Dendritic cell treated with granulocyte-macrophage colony-stimulating factor and Interleukin-4, amounts not matched to agents 40 ng/mL and 50 ng/mL, for 4 days (primary cell): ENCODE data around the gene OR10V1.
A peak's percentile ranks its signal among the peaks of the same experiment; 100 is the strongest.

ENCODE experiments used
- H3K27ac Mint-ChIP-seq: one replicate; pipeline ENCODE4 v1.8.0; 2022; ENCODE audit warnings: mild to moderate bottlenecking, mixed read lengths
- H3K27me3 Mint-ChIP-seq: one replicate; pipeline ENCODE4 v1.8.0; 2022; ENCODE audit warnings: mild to moderate bottlenecking, mixed read lengths
- H3K36me3 Mint-ChIP-seq: one replicate; pipeline ENCODE4 v1.8.0; 2022; ENCODE audit warnings: low read depth, mixed read lengths
- H3K4me1 Mint-ChIP-seq: one replicate; pipeline ENCODE4 v1.8.0; 2022; ENCODE audit warnings: low read depth, mixed read lengths
- H3K4me3 Mint-ChIP-seq: one replicate; pipeline ENCODE4 v1.8.0; 2022; ENCODE audit warnings: mild to moderate bottlenecking, moderate library complexity, mixed read lengths
- H3K9me3 Mint-ChIP-seq: one replicate; pipeline ENCODE4 v1.8.0; 2022; ENCODE audit warnings: mixed read lengths
- intact Hi-C: fragments of 100-400 bp; cut with micrococcal nuclease; formaldehyde crosslinking; loops from one replicate; pipeline ENCODE4 v1.15.0; 2022

OR10V1 gene

GRCh38 chr11:59713745-59714144 is at the start of gene OR10V1:
OR10V1 (minus strand) TSS chr11:59713845; CDS start chr11:59713845, 0 bp downstream.
- Mint-ChIP-seq H3K4me1 (no peaks in the 10 kb centered on the region), H3K27ac (no peak within 1 kb of the TSS), H3K9me3 (no peaks in the 10 kb centered on the region), H3K4me3 (no peak within 1 kb of the TSS), H3K27me3 (no peaks in the 10 kb centered on the region), H3K36me3 (no peaks in the 10 kb centered on the region)
- intact Hi-C loops, result no loop called here

DNA sequence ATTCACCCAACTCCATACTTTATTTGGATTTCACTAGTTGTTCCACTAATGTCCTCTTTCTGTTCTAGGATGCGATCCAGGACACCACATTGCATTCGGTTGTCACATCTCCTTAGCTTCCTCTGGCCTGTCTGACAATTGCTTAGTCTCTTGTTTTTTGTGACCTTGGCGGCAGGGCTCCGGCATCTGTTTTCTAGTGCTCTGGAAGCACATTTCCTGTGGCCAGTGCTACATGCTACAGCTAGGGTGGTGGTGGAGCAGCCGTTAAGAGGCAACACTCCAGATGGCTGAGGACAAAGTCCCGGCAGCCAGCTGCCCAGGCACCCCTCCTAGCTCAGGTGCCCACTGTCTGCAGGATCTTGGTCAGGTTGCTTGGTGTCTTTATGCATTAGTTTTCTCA is 48.3 kb upstream of the OR10V1 start:
- H3K9me3 Mint-ChIP-seq, result no peaks in the 10 kb centered on the region
- intact Hi-C loops, result no loop called here
- peaks cover 62% of the 10 kb centered on the region for H3K4me1 Mint-ChIP-seq
- H3K27me3 Mint-ChIP-seq, result no peaks in the 10 kb centered on the region
- H3K36me3 Mint-ChIP-seq, result peaks cover 64% of the 10 kb centered on the region
- peak overlapping the region; percentile 66 for H3K27ac Mint-ChIP-seq
- no peak overlapping the region for H3K4me3 Mint-ChIP-seq

DNA sequence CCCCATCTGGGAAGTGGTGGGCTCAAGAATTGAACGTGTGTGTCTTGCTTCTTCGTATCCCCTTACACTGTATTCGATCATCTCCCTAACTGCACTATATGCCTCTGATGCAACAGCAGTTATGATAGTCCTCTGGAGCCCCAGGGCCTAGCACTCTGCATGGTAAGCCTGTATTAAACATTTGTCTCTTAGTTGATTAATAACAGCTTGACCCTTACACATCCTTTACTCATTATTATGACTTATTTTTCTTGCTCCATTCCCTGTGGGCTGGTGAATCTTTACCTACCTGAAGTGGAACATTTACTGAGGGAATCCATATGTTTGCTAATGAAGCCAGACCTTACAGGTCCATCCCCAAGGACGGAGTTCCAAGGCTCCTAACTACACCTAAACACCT is 47.1 kb upstream of the OR10V1 start:
- H3K27me3 Mint-ChIP-seq, result no peaks in the 10 kb centered on the region
- intact Hi-C loops, result no loop called here
- peaks cover 70% of the 10 kb centered on the region for H3K36me3 Mint-ChIP-seq
- H3K4me3 Mint-ChIP-seq, result no peak overlapping the region
- H3K27ac Mint-ChIP-seq, result peak overlapping the region; percentile 17
- peaks cover 73% of the 10 kb centered on the region for H3K4me1 Mint-ChIP-seq
- H3K9me3 Mint-ChIP-seq, result no peaks in the 10 kb centered on the region

DNA sequence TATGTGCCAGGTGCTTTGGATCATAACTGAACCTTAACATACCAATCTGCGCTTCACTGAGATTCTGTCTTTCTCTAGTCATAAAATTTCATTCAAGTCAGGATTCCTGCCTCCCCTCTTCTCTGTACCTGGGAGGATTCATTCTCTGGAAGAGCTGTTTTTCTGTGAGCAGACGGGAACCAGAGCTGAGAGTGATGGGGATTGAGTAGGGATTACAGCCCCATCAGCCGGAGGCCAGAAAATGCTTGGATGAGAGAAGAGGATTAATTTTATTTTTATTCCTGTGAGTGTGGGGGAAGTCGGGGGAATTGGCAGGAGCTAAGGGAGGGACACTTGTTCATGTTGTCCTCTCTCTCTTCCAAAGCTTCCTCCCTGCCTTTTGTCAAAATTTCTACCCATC is 46.3 kb upstream of the OR10V1 start:
- Mint-ChIP-seq H3K27ac (no peak overlapping the region), H3K36me3 (peaks cover 78% of the 10 kb centered on the region), H3K27me3 (no peaks in the 10 kb centered on the region), H3K4me3 (no peak overlapping the region), H3K4me1 (peaks cover 77% of the 10 kb centered on the region), H3K9me3 (no peaks in the 10 kb centered on the region)
- intact Hi-C loops, result no loop called here

GRCh38 chr11:59758401-59759037 is 44.9 kb upstream of the OR10V1 start:
- Mint-ChIP-seq H3K4me1 (peaks cover 88% of the 10 kb centered on the region), H3K9me3 (no peaks in the 10 kb centered on the region), H3K27ac (peak overlapping the region; percentile 86), H3K36me3 (peaks cover 79% of the 10 kb centered on the region), H3K27me3 (no peaks in the 10 kb centered on the region), H3K4me3 (no peak overlapping the region)
- intact Hi-C loops, result no loop called here

DNA sequence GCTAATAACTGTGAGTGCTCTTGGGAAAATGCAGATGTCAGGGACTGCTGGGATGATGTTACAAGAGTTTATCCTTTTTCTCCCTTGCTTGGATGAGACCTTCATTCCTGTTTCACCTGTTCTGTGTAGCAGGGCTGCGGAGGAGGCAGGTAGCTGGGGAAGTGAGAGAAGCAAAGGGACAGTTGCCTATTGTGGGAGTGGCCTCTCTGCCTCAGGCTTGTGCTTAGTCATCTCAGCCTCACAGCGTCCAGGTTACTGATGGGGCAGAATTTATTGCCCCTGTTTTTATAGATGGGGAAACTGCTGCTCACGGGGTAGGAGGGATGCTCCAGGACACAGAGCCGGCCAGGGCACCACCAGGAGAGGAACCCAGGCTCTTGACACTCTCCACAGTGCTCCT is 43.2 kb upstream of the OR10V1 start:
- H3K36me3 Mint-ChIP-seq, result peaks cover 63% of the 10 kb centered on the region
- H3K4me3 Mint-ChIP-seq, result peak overlapping the region; percentile 86
- peaks cover 73% of the 10 kb centered on the region for H3K4me1 Mint-ChIP-seq
- no peaks in the 10 kb centered on the region for H3K9me3 Mint-ChIP-seq
- intact Hi-C loops, result no loop called here
- no peaks in the 10 kb centered on the region for H3K27me3 Mint-ChIP-seq
- peak overlapping the region; percentile 86 for H3K27ac Mint-ChIP-seq

DNA sequence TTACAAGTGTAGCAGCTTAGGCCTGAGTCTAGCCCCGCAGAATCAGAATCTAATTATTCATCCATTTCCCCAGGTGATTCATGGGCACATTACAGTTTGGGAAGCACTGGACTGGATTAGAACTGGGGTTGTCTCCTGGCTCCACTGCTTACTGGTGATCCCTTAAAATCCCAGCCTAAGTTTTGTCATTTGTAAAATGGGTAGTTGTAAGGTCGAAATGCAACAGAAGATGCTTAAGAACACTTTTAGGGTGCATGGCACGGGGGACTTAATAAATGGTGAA is 42.9 kb upstream of the OR10V1 start:
- Mint-ChIP-seq H3K4me1 (peaks cover 70% of the 10 kb centered on the region), H3K9me3 (no peaks in the 10 kb centered on the region), H3K27me3 (no peaks in the 10 kb centered on the region), H3K27ac (peak overlapping the region; percentile 86), H3K4me3 (peak overlapping the region; percentile 86), H3K36me3 (peaks cover 59% of the 10 kb centered on the region)
- intact Hi-C loops, result no loop called here

- H3K4me1 Mint-ChIP-seq, result peaks cover 64% of the 10 kb centered on the region
These were observed 42.3 kb upstream of the OR10V1 start for GRCh38 chr11:59755701-59756557.

DNA sequence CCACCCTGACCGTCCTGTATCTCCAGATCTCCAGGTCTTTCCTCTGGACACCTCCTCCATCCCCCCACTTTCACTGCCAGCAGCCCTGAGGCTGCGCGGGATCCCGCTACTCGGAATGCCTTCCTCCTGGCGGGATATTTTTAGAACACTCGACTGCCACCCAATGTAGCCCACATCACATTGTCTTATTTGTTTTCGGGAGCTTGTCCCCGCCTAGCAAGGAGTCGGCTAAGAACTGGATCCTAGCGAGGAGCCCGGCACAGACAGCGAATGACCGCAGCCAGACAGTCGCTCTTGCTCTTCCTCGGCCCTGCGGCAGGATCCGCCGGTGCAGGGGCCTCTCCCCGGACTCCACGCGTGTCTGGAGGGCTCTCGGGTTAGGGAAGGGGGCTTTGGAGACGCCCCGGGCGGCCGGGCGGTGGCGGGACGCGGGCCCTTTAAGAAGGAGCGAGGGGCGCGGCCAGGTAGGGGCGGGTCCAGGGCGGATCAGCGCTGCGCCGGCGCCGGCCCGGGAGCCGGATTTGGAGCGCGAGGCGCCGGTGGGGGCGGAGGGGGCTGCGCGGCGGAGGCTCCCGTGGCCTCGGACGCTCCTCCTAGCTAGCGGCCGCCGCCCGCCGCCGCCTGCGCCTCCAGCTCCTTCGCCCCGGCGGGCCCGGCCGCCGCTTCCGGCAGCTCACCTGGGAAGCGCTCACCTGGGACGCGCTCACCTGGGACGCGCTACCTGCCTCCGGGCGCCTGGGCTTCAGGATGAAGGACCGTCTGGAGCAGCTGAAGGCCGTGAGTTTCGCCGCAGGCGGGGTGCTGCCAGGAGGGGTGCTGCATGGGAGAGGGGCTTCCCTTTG is 41.4 kb upstream of the OR10V1 start, which contains the start of gene STX3:
TSS of gene STX3 (plus strand) at position 518 of the 842 bp plus-strand sequence. CDS start at position 748, 230 bp downstream.
- peaks cover 45% of the 10 kb centered on the region for H3K36me3 Mint-ChIP-seq
- peak within 1 kb of the TSS; percentile 86 for H3K4me3 Mint-ChIP-seq
- no peaks in the 10 kb centered on the region for H3K9me3 Mint-ChIP-seq
- H3K27me3 Mint-ChIP-seq, result no peaks in the 10 kb centered on the region
- peaks cover 56% of the 10 kb centered on the region for H3K4me1 Mint-ChIP-seq
- peak within 1 kb of the TSS; percentile 86 for H3K27ac Mint-ChIP-seq
- intact Hi-C loops, result loop anchor here (1.0 to 2.0 kb wide), 2 partner anchors 47 to 56 kb away; partner anchors contain the start of gene MRPL16

More at GRCh38 chr11:59755701-59756557, 42.3 kb upstream of the OR10V1 start:
- Mint-ChIP-seq H3K27me3 (no peaks in the 10 kb centered on the region), H3K27ac (peak overlapping the region; percentile 86), H3K4me3 (peak overlapping the region; percentile 86), H3K9me3 (no peaks in the 10 kb centered on the region), H3K36me3 (peaks cover 54% of the 10 kb centered on the region)
- intact Hi-C loops, result loop anchor here (2.0 kb wide), 1 partner anchor 55 kb away; the partner anchor contains the start of gene MRPL16

DNA sequence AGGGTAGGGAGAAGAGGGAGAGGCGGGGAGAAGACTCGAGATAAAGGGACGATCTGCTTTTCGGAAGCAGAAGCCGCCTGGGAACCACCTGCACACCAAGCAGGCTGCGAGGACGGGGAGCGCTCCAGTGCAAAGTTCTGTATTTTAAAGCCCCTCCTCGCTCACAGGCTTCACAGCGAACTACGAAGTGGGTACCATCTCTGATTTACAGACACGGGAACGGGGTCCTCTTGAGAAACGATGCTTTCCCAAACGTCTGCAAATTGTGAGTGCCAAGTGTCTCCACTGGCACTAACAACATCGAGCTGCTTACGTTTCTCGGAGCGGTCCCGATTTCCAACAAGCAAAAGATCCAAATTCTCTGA is 40.8 kb upstream of the OR10V1 start:
- peak overlapping the region; percentile 86 for H3K27ac Mint-ChIP-seq
- intact Hi-C loops, result loop anchor here (1.0 to 2.0 kb wide), 2 partner anchors 48 to 56 kb away; partner anchors contain the start of gene MRPL16
- peaks cover 50% of the 10 kb centered on the region for H3K4me1 Mint-ChIP-seq
- H3K27me3 Mint-ChIP-seq, result no peaks in the 10 kb centered on the region
- H3K4me3 Mint-ChIP-seq, result peak overlapping the region; percentile 86
- H3K36me3 Mint-ChIP-seq, result peaks cover 39% of the 10 kb centered on the region
- H3K9me3 Mint-ChIP-seq, result no peaks in the 10 kb centered on the region

DNA sequence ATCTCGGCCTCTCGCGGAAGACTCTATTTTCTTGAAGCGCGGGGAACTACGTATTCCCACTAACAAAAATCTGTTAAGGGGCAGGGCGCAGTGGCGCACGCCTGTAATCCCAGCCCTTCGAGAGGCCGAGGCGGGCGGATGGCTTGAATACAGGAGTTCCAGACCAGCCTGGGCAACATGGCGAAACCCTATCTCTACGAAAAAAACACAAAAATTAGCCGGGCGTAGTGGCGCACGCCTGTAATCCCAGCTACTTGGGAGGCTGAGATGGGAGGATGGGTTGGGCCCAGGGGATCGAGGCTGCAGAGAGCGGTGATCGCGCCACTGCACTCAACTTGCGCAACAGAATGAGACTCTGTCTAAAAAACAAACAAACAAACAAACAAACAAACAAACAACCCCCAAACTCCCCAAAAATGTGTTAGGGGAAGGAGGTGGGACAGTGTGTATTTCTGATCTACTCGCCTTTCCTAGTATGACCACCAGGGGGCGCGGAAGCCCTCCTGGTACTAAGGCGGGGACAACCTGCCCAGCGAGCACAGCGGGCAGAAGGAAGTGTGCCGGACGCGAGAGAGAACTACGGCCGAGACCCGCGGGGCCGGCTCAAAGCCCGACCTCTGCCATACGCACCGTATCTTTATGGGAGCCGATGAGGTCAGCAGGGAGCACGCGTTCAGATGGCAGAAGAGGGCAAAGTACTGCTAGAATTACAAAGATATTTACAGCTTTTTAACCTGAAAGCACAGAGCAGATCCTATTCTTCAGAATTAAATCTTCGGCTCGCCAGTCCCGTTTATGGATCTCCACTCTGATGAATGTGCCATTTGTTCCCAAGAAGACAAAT is 40.2 kb upstream of the OR10V1 start:
- Mint-ChIP-seq H3K4me3 (peak overlapping the region; percentile 86), H3K27me3 (peaks cover 1% of the 10 kb centered on the region), H3K27ac (peak overlapping the region; percentile 86), H3K4me1 (peaks cover 44% of the 10 kb centered on the region), H3K9me3 (no peaks in the 10 kb centered on the region), H3K36me3 (peaks cover 37% of the 10 kb centered on the region)
- intact Hi-C loops, result loop anchor here (1.0 to 2.0 kb wide), 2 partner anchors 48 to 57 kb away; partner anchors contain the start of gene MRPL16

GRCh38 chr11:59746111-59746510 is 32.5 kb upstream of the OR10V1 start:
- intact Hi-C loops, result no loop called here
- no peak overlapping the region for H3K4me3 Mint-ChIP-seq
- no peaks in the 10 kb centered on the region for H3K4me1 Mint-ChIP-seq
- no peaks in the 10 kb centered on the region for H3K36me3 Mint-ChIP-seq
- no peak overlapping the region for H3K27ac Mint-ChIP-seq
- no peaks in the 10 kb centered on the region for H3K9me3 Mint-ChIP-seq
- peaks cover 1% of the 10 kb centered on the region for H3K27me3 Mint-ChIP-seq
